ENCODE data around the gene CTBP1. TPM values are rescaled to one million over a fixed set of nuclear protein-coding genes. Genes with fewer than 3 reads are reported as not detected.
A peak's percentile ranks its signal among the peaks of the same experiment; 100 is the strongest.

The CTBP1 gene
- total and polyA plus RNA-seq, 2 experiments from 2014 or later: 74.0 to 192 TPM

DNA sequence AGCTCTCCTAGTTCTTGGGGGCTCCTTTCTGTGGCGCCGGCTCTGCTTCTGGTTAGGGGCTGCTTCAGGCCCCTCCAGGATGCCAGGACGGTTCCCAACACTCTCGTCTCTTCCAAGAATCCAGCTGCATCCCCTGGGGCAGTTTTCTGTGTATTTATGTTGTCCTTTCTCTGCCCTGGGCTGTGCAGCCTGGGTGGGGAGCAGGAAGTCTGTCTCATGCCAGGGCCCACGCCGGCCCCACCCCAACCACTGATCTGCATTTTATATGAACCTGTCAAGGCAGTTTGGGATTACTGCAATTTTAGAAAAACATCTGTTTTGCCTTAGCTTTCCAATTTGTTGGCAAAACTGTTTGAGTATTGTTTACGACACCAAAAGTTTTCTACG, 14.6 kb downstream of the CTBP1 start:
- ATAC-seq (no peak), DNase-seq (ENCODE audit: low spot score) (peak; percentile 0)
- Histone ChIP-seq H3K27ac (ENCODE audit: low read depth) (no peak overlapping the region), H4K20me1 (replicated peaks; ENCODE audit: insufficient read depth) (peaks cover 11% of the 10 kb centered on the region), H2AFZ (no peak overlapping the region), H3K36me3 (ENCODE audit: insufficient read depth) (no peaks in the 10 kb centered on the region), H3K27me3 (ENCODE audit: insufficient read depth) (no peaks in the 10 kb centered on the region), H3K4me2 (no peak overlapping the region), H3F3A (replicated peaks; ENCODE audit: low read depth) (no peaks in the 10 kb centered on the region), H3K9me2 (ENCODE audit: insufficient read depth) (no peaks in the 10 kb centered on the region), H3K4me1 (ENCODE audit: insufficient read depth) (no peaks in the 10 kb centered on the region), H3K79me2 (replicated peaks; ENCODE audit: insufficient read depth) (peaks cover 11% of the 10 kb centered on the region; the same call in 1 of the 2 replicates), H3K4me3 (no peak overlapping the region)
- TF ChIP-seq REST (IDR thresholded peaks at IDR 0.05; ENCODE audit: unreplicated experiment) (no peak), POLR2AphosphoS5 (IDR thresholded peaks at IDR 0.05; ENCODE audit: low read depth) (no peak), STAT1 (IDR thresholded peaks at IDR 0.05; ENCODE audit: unreplicated experiment) (no peak)
- H3K4me1 Mint-ChIP-seq: no peaks in the 10 kb centered on the region
- no peak overlapping the region for H3K27ac Mint-ChIP-seq
- peaks cover 72% of the 10 kb centered on the region for H3K36me3 Mint-ChIP-seq (ENCODE audit: low read depth)
- H3K9me3 Mint-ChIP-seq: no peaks in the 10 kb centered on the region
- H3K27me3 Mint-ChIP-seq (ENCODE audit: insufficient read depth, low read depth, poor library complexity): peaks cover 4% of the 10 kb centered on the region
- no peak overlapping the region for H3K4me3 Mint-ChIP-seq

- peaks cover 75% of the 10 kb centered on the region for H3K36me3 Mint-ChIP-seq (ENCODE audit: low read depth)
- H3K4me1 Mint-ChIP-seq: no peaks in the 10 kb centered on the region
- no peak for TF ChIP-seq CREB1 (CRISPR knock-in tag; IDR thresholded peaks at IDR 0.05; ENCODE audit: low read depth)
- TF ChIP-seq NANOG (IDR thresholded peaks at IDR 0.05; ENCODE audit: borderline replicate concordance): no peak
- TF ChIP-seq ZNF114 (CRISPR knock-in tag; IDR thresholded peaks at IDR 0.05): no peak
- Histone ChIP-seq H3K79me2 (replicated peaks; ENCODE audit: insufficient read depth) (peaks cover 7% of the 10 kb centered on the region; the same call in 1 of the 2 replicates), H3K27ac (ENCODE audit: low read depth) (no peak overlapping the region), H3K27me3 (ENCODE audit: insufficient read depth) (no peaks in the 10 kb centered on the region), H3K36me3 (ENCODE audit: insufficient read depth) (no peaks in the 10 kb centered on the region), H3K4me1 (ENCODE audit: insufficient read depth) (no peaks in the 10 kb centered on the region), H2AFZ (no peak overlapping the region), H4K20me1 (replicated peaks; ENCODE audit: insufficient read depth) (peaks cover 7% of the 10 kb centered on the region), H3F3A (replicated peaks; ENCODE audit: low read depth) (no peaks in the 10 kb centered on the region), H3K9me2 (ENCODE audit: insufficient read depth) (no peaks in the 10 kb centered on the region), H3K4me3 (no peak overlapping the region), H3K4me2 (no peak overlapping the region)
- peak overlapping the region; percentile 75 for H3K27ac Mint-ChIP-seq
- DNase-seq (ENCODE audit: low spot score) (no peak), ATAC-seq (no peak)
- no peak overlapping the region for H3K4me3 Mint-ChIP-seq
- peaks cover 3% of the 10 kb centered on the region for H3K27me3 Mint-ChIP-seq (ENCODE audit: insufficient read depth, low read depth, poor library complexity)
- H3K9me3 Mint-ChIP-seq: no peaks in the 10 kb centered on the region
Observed at GRCh38 chr4:1233641-1234308, 15.2 kb downstream of the CTBP1 start.

All from GM23338 (cell line).